ENCODE results near the gene FHL2.
A peak's percentile ranks its signal among the peaks of the same experiment; 100 is the strongest.

FHL2 gene

DNA sequence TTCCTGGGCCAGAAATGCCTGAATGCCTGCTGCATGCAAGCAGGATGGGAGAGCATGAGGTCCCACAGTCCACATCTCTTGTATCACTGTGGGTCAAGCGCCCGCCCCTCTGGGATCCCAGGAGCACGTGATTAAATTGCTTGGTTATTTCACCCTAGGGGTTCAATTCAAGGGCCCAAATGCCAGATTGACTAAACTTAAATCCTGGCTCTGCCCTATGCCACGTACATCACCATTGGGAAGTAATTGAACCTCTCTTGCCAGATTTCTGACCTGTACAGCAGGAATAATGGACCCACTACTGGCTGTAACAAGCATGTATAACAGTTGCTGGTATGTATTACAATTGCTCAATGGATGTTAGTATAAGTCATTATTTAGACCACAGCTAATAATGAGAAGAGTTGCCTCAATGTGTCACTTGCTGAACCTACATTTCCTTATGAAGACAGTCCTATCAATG is 19.9 kb downstream of the FHL2 start:
- no peak for DNase-seq (ENCODE audit: low spot score)

GRCh38 chr2:105378276-105378840 is 20.5 kb downstream of the FHL2 start:
- DNase-seq (ENCODE audit: low spot score) = no peak

- DNase-seq (ENCODE audit: low spot score) = no peak
Observed at GRCh38 chr2:105377871-105378270, 21.0 kb downstream of the FHL2 start.

DNA sequence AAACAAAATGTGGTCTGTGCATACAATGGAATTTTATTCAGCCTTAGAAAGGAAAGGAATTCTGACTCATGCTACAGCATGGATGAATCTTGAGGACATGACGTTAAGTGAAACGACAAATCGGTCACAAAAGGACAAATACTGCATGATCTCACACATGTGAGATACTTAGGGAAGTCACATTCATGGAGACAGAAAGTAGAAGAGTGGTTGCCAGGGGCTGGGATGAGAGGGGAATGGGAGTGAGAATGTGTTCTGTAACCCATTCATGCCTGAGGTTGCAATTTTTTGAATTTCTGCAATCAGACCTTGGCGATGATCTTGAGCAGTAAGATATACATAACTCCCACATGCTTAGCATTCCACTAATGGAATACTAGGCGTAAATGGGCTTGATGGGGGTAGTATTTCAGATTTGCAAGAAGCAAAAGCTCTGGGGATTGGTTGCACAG is 22.0 kb downstream of the FHL2 start:
- DNase-seq (ENCODE audit: low spot score) = no peak

GRCh38 chr2:105376010-105376409 is 22.8 kb downstream of the FHL2 start:
- DNase-seq (ENCODE audit: low spot score) = no peak

DNA sequence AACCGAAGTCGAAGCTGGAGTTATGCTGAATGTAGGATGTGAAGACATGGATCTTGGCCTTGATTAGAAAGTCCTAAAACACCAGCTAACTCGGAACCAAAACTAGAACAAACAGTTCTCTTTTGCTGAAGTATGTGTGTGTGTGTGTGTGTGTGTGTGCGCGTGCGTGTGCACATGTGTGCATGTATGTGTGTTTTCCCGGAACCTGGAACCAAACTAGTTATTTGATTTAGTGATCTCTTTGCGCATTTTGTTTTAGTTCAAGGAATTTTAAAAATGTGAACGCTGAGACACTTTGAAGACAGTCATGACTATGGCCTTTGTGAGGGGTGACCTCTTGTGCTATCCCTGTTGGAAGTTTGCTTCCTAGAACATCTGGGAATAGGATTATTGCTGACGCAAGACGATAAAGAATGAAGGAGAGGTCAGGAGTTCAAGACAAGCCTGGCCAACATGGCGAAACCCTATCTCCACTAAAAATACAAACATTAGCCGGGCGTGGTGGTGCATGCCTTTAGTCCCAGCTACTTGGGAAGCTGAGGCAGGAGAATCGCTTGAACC is 23.8 kb downstream of the FHL2 start:
- no peak for DNase-seq (ENCODE audit: low spot score)

- DNase-seq (ENCODE audit: low spot score) = no peak
Observed at GRCh38 chr2:105373895-105374401, 24.9 kb downstream of the FHL2 start.

GRCh38 chr2:105373344-105373781 is 25.5 kb downstream of the FHL2 start:
- DNase-seq (ENCODE audit: low spot score) = no peak

DNA sequence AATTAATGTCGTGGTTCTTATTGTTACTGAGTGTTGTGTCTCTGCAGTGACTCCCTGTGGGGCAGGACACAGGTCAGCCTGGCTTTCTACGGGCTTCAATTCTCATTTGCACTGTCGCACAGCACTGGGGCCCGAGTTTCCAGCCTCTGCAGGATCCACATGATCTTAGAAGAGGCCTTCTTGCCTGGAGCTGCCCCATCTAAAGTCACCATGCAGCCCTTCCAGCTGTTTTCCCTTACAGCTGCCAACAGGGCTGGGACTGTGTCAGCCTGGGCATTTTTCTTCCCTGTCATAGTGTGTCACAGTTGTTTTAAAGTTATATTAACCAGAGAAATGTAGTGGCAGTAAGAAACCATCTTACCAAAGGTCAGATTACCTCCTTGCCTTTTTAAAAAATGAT is 27.0 kb downstream of the FHL2 start:
- DNase-seq (ENCODE audit: low spot score) = no peak

DNA sequence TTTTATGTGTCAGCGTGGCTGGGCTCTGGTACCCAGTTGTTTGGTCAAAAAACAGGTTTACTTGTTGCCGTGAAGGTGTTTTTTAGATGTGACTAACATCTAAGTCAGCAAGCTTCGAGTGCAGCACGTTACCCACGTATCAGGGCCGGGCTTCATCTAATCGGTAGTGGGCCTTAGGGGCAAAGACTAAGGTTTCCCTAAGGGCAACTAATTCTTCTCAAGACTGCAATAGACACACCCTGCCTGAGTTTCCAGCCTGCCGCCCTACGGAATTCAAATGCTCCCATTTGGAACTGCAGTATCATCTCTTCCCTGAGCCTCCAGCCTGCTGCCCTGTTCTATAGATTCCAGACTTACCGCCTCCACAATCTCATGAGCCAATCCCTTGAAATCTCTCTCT is 27.7 kb downstream of the FHL2 start:
- DNase-seq (ENCODE audit: low spot score) = no peak

- DNase-seq (ENCODE audit: low spot score) = peak; percentile 37
Observed at GRCh38 chr2:105369777-105370690, 28.8 kb downstream of the FHL2 start.

GRCh38 chr2:105368759-105369408 is 30.0 kb downstream of the FHL2 start:
- DNase-seq (ENCODE audit: low spot score) = no peak

DNA sequence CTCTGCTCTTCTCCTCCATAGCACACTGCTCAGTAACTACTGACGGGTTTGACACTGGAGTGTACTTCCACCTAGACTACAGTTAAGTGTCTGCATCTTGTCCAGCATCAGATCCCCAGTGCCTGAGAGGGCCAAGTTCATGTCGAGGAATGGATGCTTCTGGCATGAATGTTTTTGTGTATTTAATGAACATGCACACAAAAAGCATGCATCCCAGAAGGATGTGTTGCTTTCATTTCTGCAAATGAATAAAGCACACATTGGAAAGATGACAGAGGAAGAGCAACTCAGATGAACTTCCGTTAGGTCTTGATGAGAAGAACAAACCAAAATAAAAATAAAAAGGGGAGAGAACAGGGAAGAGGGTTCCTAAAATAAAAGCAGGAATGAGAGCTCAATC is 33.6 kb downstream of the FHL2 start:
- DNase-seq (ENCODE audit: low spot score) = no peak

- DNase-seq (ENCODE audit: low spot score) = no peak
Observed at GRCh38 chr2:105364436-105365139, 34.3 kb downstream of the FHL2 start.

- DNase-seq (ENCODE audit: low spot score) = no peak
Observed at GRCh38 chr2:105362862-105363591, 35.8 kb downstream of the FHL2 start.

DNA sequence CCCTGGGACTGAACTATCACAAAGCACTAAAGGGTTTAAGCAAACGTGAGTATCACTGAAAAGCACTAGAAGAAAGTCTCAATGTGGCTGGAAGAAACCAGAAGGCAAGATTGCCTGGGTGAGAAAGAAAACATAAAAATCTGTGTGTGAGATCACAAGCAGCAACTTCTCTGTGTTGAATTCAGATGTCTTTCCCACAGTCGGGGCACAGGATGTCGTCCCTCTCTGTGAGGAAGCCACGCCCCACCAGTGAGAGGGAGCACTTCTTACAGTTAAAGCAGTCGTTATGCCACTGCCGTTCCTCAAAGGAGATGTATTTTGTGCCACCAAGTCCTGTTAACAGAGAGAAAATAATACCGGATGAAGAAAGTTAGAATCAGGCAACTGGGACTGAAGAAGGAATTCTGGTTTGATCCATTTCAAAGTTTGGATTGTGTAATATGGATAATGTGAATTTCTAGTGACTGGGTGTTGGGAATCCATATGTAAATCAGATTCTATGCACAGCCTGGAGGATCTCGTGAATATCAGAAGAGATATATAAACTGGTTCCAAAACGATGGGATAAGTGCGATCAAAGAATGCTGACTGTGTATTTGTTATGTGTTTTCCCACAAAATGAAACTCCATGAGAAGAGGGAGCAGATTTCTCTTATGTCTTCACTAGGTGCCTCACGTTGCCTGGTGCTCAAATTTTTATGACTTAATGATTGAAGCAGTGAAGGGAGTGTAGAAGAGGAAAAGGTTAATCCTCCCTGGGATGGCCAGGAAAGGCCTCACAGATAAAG is 37.6 kb downstream of the FHL2 start:
- no peak for DNase-seq (ENCODE audit: low spot score)

- no peak for DNase-seq (ENCODE audit: low spot score)
Observed at GRCh38 chr2:105358593-105358992, 40.3 kb downstream of the FHL2 start.

- no peak for DNase-seq (ENCODE audit: low spot score)
Observed at GRCh38 chr2:105357122-105357521, 41.7 kb downstream of the FHL2 start.

DNA sequence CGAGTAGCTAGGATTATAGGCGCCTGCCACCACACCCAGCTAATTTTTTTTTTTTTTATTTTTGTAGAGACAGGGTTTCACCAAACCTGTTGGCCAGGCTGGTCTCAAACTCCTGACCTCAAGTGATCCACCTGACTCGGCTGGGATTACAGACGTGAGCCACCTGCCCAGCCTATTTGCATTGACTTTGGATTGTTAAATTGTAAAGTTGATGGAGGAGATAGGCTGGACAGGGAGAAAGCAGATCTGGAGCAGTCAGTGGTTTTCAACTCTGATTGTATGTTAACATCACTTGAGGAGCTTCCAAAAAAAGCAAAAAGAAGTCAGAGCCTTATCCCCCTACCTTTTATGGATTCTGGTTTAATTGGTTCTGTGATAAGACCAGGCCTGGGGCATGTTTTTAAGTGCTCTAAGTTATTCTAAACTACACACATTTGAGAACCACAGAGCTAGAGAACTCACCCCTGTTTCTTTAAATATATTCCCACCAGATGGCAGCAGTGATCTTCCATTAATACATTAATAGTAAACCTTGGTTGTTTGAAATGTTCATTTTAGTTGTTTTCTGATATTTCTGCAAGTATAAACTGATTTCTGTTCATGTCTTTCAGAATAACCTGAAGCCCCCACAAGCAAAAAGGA is 54.0 kb downstream of the FHL2 start:
- no peak for DNase-seq (ENCODE audit: low spot score)

GRCh38 chr2:105339414-105339813 is 59.4 kb downstream of the FHL2 start:
- no peak for DNase-seq (ENCODE audit: low spot score)
